ENCODE data around the gene HPN. TPM values are rescaled to one million over a fixed set of nuclear protein-coding genes. Genes with fewer than 3 reads are reported as not detected.
"Not testable (repeated sequence)": the region's sequence is repeated elsewhere in the genome, so short reads cannot be mapped to it uniquely, and the experiment has no call there.

HPN gene
- total and polyA plus RNA-seq, 7 experiments from 2014 or later: not detected

- Histone ChIP-seq H3K4me1 (ENCODE audit: control insufficient read depth in 2 of 2, insufficient read depth in 2 of 2, low read length in 2 of 2) (peaks cover 0 to 6% of the 10 kb centered on the region in 2 donors), H3K27me3 (ENCODE audit: control insufficient read depth in 2 of 2, insufficient read depth in 2 of 2, low read length in 2 of 2) (no peaks in the 10 kb centered on the region), H3K4me3 (ENCODE audit: low read length) (no peak overlapping the region), H3K9me3 (ENCODE audit: control insufficient read depth in 2 of 3, low read length in 3 of 3) (no peaks in the 10 kb centered on the region), H3K27ac (ENCODE audit: low read depth, low read length) (no peak overlapping the region), H3K36me3 (ENCODE audit: control insufficient read depth in 2 of 3, insufficient read depth in 3 of 3, low read length in 3 of 3) (no peaks in the 10 kb centered on the region)
- H3K9me3 Mint-ChIP-seq: peaks cover 0 to 3% (median 0%) of the 10 kb centered on the region in 11 donors
- no peak for DNase-seq
- no peak for ATAC-seq
- H3K4me3 Mint-ChIP-seq: no peak overlapping the region
- no peaks in the 10 kb centered on the region for H3K36me3 Mint-ChIP-seq
- CTCF ChIA-PET: interaction anchor here (1.0 to 1.7 kb wide), 2 partner anchors 50 to 75 kb away, joined by 3 to 4 read pairs; no protein-coding TSS in a partner anchor
- POLR2A ChIA-PET: no interaction called here
- no peak overlapping the region for H3K27ac Mint-ChIP-seq
- intact Hi-C loops (cut with micrococcal nuclease): loop anchor here in 1 of 2 donors (10.0 kb wide), 1 partner anchor 48 kb away; no protein-coding TSS in a partner anchor
- peaks cover 21 to 30% (median 25%) of the 10 kb centered on the region in 7 donors for H3K4me1 Mint-ChIP-seq
- H3K27me3 Mint-ChIP-seq: peaks cover 0 to 17% (median 3%) of the 10 kb centered on the region in 5 donors
These were observed 4.9 kb downstream of the HPN start for GRCh38 chr19:35046461-35046860.

GRCh38 chr19:35048911-35049411, 7.4 kb downstream of the HPN start:
- Mint-ChIP-seq H3K27ac (peak overlapping the region in 1 of 9 donors; percentile 18), H3K4me3 (no peak overlapping the region), H3K36me3 (no peaks in the 10 kb centered on the region), H3K9me3 (peaks cover 0 to 3% (median 0%) of the 10 kb centered on the region in 11 donors), H3K4me1 (peaks cover 17 to 21% (median 20%) of the 10 kb centered on the region in 7 donors), H3K27me3 (peaks cover 0 to 12% (median 0%) of the 10 kb centered on the region in 5 donors)
- Histone ChIP-seq H3K4me1 (ENCODE audit: control insufficient read depth in 2 of 2, insufficient read depth in 2 of 2, low read length in 2 of 2) (no peaks in the 10 kb centered on the region), H3K9me3 (ENCODE audit: control insufficient read depth in 2 of 3, low read length in 3 of 3) (no peaks in the 10 kb centered on the region), H3K27me3 (ENCODE audit: control insufficient read depth in 2 of 2, insufficient read depth in 2 of 2, low read length in 2 of 2) (no peaks in the 10 kb centered on the region), H3K4me3 (ENCODE audit: low read length) (no peak overlapping the region), H3K27ac (ENCODE audit: low read depth, low read length) (no peak overlapping the region), H3K36me3 (ENCODE audit: control insufficient read depth in 2 of 3, insufficient read depth in 3 of 3, low read length in 3 of 3) (no peaks in the 10 kb centered on the region)
- no peak for DNase-seq
- no peak for ATAC-seq
- POLR2A ChIA-PET: interaction anchor here (0.6 kb wide), 1 partner anchor 459 kb away, joined by 3 read pairs; no protein-coding TSS in a partner anchor
- CTCF ChIA-PET: interaction anchor here (0.7 kb wide), 1 partner anchor 32 kb away, joined by 6 read pairs; no protein-coding TSS in a partner anchor
- intact Hi-C loops (cut with micrococcal nuclease): loop anchor here in 1 of 2 donors (10.0 kb wide), 1 partner anchor 46 kb away; no protein-coding TSS in a partner anchor

GRCh38 chr19:35049456-35049855, 7.9 kb downstream of the HPN start:
- H3K4me3 ChIP-seq (ENCODE audit: low read length): no peak overlapping the region
- H3K9me3 Mint-ChIP-seq: no peaks in the 10 kb centered on the region
- H3K4me1 Mint-ChIP-seq: peaks cover 13 to 16% (median 15%) of the 10 kb centered on the region in 7 donors
- POLR2A ChIA-PET: interaction anchor here (0.6 kb wide), 1 partner anchor 459 kb away, joined by 3 read pairs; no protein-coding TSS in a partner anchor
- ATAC-seq: no peak
- H3K27ac Mint-ChIP-seq: no peak overlapping the region
- no peaks in the 10 kb centered on the region for H3K36me3 ChIP-seq (ENCODE audit: control insufficient read depth in 2 of 3, insufficient read depth in 3 of 3, low read length in 3 of 3)
- H3K4me3 Mint-ChIP-seq: no peak overlapping the region
- no peaks in the 10 kb centered on the region for H3K4me1 ChIP-seq (ENCODE audit: control insufficient read depth in 2 of 2, insufficient read depth in 2 of 2, low read length in 2 of 2)
- H3K27me3 ChIP-seq (ENCODE audit: control insufficient read depth in 2 of 2, insufficient read depth in 2 of 2, low read length in 2 of 2): no peaks in the 10 kb centered on the region
- H3K9me3 ChIP-seq (ENCODE audit: control insufficient read depth in 2 of 3, low read length in 3 of 3): no peaks in the 10 kb centered on the region
- DNase-seq: no peak
- no peak overlapping the region for H3K27ac ChIP-seq (ENCODE audit: low read depth, low read length)
- CTCF ChIA-PET: interaction anchor here (0.7 kb wide), 1 partner anchor 32 kb away, joined by 6 read pairs; no protein-coding TSS in a partner anchor
- H3K36me3 Mint-ChIP-seq: no peaks in the 10 kb centered on the region
- intact Hi-C loops (cut with micrococcal nuclease): loop anchor here in 1 of 2 donors (10.0 kb wide), 1 partner anchor 45 kb away; no protein-coding TSS in a partner anchor
- H3K27me3 Mint-ChIP-seq: peaks cover 0 to 12% (median 0%) of the 10 kb centered on the region in 5 donors

- intact Hi-C loops (cut with micrococcal nuclease); H3K27ac ChIP-seq (ENCODE audit: low read depth, low read length); ATAC-seq; H3K27ac Mint-ChIP-seq; H3K36me3 ChIP-seq (ENCODE audit: control insufficient read depth in 2 of 3, insufficient read depth in 3 of 3, low read length in 3 of 3); H3K4me3 ChIP-seq (ENCODE audit: low read length); H3K36me3 Mint-ChIP-seq; H3K9me3 ChIP-seq (ENCODE audit: control insufficient read depth in 2 of 3, low read length in 3 of 3); H3K27me3 ChIP-seq (ENCODE audit: control insufficient read depth in 2 of 2, insufficient read depth in 2 of 2, low read length in 2 of 2); POLR2A ChIA-PET; H3K9me3 Mint-ChIP-seq; H3K4me1 ChIP-seq (ENCODE audit: control insufficient read depth in 2 of 2, insufficient read depth in 2 of 2, low read length in 2 of 2); H3K4me1 Mint-ChIP-seq; H3K27me3 Mint-ChIP-seq; H3K4me3 Mint-ChIP-seq; DNase-seq: not testable (repeated sequence)
- CTCF ChIA-PET: interaction anchor here (0.7 kb wide), 1 partner anchor 16 kb away, joined by 3 read pairs; no protein-coding TSS in a partner anchor
These were observed 9.1 kb downstream of the HPN start for GRCh38 chr19:35050662-35051061.

- DNase-seq; POLR2A ChIA-PET; H3K27ac Mint-ChIP-seq; H3K4me1 ChIP-seq (ENCODE audit: control insufficient read depth in 2 of 2, insufficient read depth in 2 of 2, low read length in 2 of 2); H3K9me3 ChIP-seq (ENCODE audit: control insufficient read depth in 2 of 3, low read length in 3 of 3); ATAC-seq; intact Hi-C loops (cut with micrococcal nuclease); H3K27me3 Mint-ChIP-seq; H3K9me3 Mint-ChIP-seq; H3K27me3 ChIP-seq (ENCODE audit: control insufficient read depth in 2 of 2, insufficient read depth in 2 of 2, low read length in 2 of 2); H3K4me3 Mint-ChIP-seq; H3K27ac ChIP-seq (ENCODE audit: low read depth, low read length); H3K36me3 ChIP-seq (ENCODE audit: control insufficient read depth in 2 of 3, insufficient read depth in 3 of 3, low read length in 3 of 3); H3K4me3 ChIP-seq (ENCODE audit: low read length); H3K4me1 Mint-ChIP-seq; H3K36me3 Mint-ChIP-seq: not testable (repeated sequence)
- CTCF ChIA-PET: interaction anchor here (0.7 kb wide), 1 partner anchor 16 kb away, joined by 3 read pairs; no protein-coding TSS in a partner anchor
These were observed 9.7 kb downstream of the HPN start for GRCh38 chr19:35051268-35051667.

GRCh38 chr19:35051796-35052195, 10.3 kb downstream of the HPN start:
- H3K4me3 Mint-ChIP-seq: no peak overlapping the region
- ChIA-PET POLR2A (no interaction called here), CTCF (no interaction called here)
- no peaks in the 10 kb centered on the region for H3K36me3 Mint-ChIP-seq
- no peaks in the 10 kb centered on the region for H3K9me3 Mint-ChIP-seq
- ATAC-seq: no peak
- Histone ChIP-seq H3K9me3 (ENCODE audit: control insufficient read depth in 2 of 3, low read length in 3 of 3) (no peaks in the 10 kb centered on the region), H3K4me3 (ENCODE audit: low read length) (no peak overlapping the region), H3K27me3 (ENCODE audit: control insufficient read depth in 2 of 2, insufficient read depth in 2 of 2, low read length in 2 of 2) (no peaks in the 10 kb centered on the region), H3K27ac (ENCODE audit: low read depth, low read length) (no peak overlapping the region), H3K4me1 (ENCODE audit: control insufficient read depth in 2 of 2, insufficient read depth in 2 of 2, low read length in 2 of 2) (no peaks in the 10 kb centered on the region), H3K36me3 (ENCODE audit: control insufficient read depth in 2 of 3, insufficient read depth in 3 of 3, low read length in 3 of 3) (no peaks in the 10 kb centered on the region)
- H3K27me3 Mint-ChIP-seq: peaks cover 0 to 11% (median 6%) of the 10 kb centered on the region in 5 donors
- peaks cover 0 to 4% (median 0%) of the 10 kb centered on the region in 7 donors for H3K4me1 Mint-ChIP-seq
- DNase-seq: no peak
- peak overlapping the region in 1 of 9 donors; percentile 25 for H3K27ac Mint-ChIP-seq
- intact Hi-C loops (cut with micrococcal nuclease): no loop called here
